NCI-H2107 (cell line): ENCODE data around the gene ARPC5L.
A peak's percentile ranks its signal among the peaks of the same experiment; 100 is the strongest.
"Not testable (repeated sequence)": the region's sequence is repeated elsewhere in the genome, so short reads cannot be mapped to it uniquely, and the experiment has no call there.

Experiments
- DNase-seq: peaks from one replicate; lab custom pipeline; 2025; lab: John Stamatoyannopoulos, UW

The ARPC5L gene

DNA sequence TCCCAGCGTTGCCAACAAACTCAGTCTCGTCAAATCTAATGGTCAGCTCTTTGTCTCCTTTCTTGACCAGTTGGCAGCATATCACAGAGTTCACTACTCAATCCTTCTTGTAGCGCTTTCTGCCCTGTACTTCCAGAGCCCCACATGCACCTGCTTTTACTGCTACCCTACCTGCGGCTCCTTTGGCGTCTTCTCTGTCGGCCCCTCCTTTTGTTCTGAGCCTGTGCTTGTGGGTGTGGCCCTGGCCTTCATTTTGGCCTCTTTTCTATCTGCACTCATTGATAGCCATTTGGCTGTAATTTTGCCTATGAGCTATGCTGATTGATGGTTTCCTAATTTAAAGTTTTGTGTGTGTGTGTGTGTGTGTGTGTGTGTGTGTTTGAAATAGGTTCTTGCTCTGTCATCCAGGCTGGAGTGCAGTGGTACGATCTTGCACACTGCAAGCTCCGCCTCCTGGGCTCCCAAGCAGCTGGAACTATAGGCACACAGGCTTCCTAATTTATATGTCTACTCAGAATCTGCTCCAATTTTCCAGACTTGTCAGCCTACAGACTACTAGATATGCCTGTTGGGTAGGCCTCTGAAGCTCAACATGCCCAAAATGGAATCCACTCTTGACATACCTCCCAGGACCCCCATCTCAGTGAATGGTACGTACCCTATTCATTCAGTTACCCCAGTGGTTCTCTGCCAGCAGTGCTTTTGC is 32.3 kb downstream of the ARPC5L start:
- DNase-seq, result peak; percentile 35

DNA sequence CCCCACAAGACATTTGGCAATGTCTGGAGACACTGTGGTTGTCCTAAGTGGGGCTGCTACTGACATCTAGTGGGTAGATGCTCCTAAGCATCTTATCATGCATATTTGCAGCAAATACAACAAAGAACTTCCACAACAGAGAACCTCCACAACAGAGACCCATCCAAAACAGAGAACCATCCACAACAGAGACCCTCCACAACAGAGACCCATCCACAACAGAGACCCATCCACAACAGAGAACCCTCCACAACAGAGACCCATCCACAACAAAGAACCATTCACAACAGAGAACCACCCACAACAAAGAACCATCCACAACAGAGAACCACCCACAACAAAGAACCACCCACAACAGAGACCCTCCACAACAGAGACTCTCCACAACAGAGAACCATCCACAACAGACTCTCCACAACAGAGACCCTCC is 32.8 kb downstream of the ARPC5L start:
- no peak for DNase-seq

DNA sequence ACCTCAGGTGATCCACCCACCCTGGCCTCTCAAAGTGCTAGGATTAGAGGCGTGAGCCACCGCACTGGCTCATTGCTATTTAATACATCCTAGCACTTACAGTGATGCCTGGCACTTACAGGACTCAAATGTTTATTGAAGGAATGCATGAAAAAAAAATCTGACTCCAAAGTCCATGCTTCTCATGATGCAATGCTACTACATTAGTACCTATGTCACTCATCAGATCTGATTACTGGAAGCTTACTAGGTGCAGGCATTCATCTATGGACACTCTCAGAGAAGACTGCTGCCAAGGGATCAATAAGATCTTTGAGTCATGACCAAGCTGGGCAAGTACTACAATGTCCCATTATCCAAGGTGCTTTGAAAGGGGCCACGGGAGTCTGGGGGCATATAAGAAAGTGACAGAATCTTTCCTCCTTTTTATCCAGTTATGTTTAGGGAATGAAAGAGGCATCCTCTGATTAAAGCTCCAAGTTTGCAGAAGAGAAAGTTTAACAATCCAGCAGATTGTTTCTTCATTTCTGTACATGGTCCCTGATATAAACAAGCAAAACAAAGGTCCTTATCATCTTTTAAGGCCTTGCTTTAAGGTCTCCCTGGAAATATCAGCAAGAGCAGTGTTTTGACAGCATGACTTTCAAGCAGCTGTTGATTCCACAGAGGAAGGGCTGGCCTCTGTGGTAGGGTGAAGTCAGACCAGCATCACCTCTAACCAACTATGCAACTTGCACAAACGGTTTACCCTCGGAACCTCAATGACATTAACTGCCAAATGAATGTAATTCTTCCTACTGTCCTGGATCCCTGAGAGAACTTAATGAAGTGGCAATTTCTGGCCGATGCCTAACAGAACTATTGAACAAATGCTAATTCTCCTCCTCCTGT is 35.9 kb downstream of the ARPC5L start:
- no peak for DNase-seq

DNA sequence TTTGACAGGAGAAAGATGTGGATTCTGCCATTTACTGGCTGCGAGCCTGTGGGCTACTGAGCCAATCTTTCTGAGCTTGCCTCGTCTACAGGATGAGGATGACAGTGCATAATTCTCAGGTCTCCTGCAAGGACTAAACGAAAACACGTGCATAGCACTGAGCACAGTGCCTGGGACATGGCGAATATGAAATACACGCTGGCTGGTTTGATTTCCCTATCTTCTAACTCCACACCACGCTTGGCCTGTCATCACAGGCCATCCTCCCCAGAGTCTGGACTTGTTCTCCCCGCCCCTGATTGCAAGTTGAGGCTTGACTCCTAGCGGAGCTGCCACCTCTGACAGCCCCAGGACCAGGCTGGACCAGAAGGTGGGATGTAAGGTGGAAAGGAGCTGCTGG is 37.9 kb downstream of the ARPC5L start:
- no peak for DNase-seq

DNA sequence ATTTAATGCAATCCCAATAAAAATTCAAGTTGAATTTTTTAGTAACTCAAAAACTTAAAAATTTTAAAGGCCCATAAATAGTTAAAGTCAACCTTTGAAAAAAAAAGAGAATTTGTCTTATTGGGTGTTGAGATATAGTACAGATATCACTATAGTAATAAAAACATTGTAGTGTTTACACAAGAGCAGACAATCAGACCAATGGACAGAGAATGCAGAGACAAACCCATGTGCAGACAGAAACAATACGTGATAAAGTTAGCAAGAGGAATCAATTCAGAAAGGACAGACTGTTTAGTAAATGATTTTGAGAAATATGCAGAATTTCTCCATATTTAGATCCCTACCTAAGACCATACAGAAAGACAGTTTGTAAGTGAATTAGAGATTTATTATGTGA is 45.0 kb downstream of the ARPC5L start:
- no peak for DNase-seq

DNA sequence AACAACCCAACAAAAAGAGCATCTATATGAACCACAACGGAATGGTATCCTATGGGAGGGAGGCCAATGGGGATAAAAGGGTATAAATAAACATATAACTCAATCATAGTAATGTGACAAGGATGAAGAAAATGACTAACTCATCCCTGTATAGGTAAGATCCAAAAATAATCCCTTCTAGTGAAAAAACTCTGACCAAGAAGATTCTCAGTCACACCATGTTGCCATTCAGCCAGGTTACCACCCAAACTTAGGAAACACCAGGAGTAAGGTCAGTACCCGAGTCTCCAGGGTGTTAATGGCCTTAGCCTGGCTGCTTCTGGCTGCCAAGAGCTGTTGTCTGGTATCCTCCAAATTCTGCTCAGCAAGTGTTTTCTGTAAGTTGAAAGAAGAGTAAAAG is 46.2 kb downstream of the ARPC5L start:
- no peak for DNase-seq

DNA sequence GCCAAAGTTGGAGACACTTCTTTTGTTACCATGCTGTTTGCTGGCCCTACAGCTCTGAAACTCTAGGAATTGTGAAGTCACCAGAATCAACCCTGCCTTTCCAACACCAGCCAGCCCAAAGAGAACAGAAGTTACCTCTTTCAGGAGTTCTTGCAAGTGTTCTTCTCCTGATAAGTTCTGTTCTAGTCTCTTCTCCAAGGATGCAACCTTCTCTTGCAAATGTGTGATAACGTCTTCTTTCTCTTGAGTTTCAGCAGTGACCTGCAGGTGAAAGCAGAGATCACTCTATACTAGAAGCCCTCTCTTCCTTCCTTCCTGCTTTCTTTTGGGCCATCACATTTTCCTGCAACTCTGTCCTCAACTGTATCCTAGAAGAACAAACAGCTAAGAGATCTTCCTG is 49.8 kb downstream of the ARPC5L start:
- DNase-seq, result no peak

DNA sequence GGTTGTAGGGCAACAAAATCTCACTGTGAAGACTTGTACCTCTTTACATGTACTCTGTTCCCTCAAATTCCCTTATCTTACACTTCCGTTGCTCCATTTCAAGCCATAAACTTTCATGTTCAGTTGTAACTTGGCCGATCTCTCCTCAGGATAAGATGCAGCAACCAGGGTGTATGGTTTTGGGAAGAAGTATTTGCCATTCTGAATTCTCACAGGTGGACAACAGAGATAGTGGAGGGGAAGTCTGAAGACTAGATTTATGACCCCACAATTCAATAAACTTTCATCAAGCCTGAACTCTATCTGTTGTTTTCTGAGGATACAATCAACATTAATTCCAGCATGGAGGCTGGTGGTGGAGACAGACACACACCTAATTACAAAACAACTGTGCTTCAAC is 51.4 kb downstream of the ARPC5L start:
- no peak for DNase-seq

DNA sequence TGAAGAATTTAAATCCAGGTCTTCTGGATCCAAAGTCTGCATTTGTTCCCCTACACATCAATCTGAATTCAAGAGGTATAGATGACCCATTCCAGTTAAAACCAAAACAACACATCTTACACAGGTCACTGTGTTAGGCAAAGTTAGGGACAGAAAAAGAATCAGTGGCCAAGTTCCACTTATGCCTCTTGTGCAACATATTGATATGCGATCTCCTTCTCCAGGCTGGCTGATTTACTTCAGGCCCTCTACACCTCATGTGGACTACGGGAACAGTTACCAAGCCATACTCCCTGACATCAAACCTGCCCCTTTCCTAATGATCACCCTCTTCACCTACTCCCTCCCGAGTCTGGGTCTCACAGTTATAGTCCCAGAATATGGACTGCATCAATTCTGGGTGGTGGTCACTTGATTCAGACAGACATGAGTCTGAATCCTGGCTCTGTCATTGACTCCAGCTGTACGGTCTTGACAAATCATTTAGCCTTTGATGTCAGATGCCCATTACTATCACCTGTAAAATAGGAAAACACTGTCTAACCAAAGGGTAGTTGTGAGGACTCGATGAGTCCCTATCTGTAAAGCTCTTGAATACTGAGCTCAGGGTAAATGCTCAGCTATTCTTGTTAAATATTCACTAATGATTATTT is 52.9 kb downstream of the ARPC5L start:
- no peak for DNase-seq

DNA sequence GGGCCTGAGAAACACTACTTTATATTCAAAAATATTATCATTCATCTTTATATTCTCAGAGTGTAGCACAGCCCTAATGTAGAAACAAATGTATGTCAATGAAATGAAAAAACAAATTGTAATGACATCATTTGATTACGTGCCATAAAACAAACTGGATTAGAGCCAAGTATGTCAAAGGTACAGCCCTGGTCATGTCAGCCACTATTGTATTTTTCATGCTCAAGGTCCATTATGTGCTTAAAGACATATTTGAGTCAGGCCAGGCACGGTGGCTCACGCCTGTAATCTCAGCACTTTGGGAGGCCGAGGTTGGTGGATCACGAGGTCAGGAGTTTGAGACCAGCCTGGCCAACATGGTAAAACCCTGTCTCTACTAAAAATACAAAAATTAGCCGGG is 58.5 kb downstream of the ARPC5L start:
- DNase-seq, result not testable (repeated sequence)
